NCI-H2029 treated with DMSO at 0.1 percent for 48 hours (cell line): Measurements from ENCODE around the gene TPD52L1.
"Not testable (repeated sequence)": the region's sequence is repeated elsewhere in the genome, so short reads cannot be mapped to it uniquely, and the experiment has no call there.

Source experiments
- DNase-seq: peaks from one replicate; lab custom pipeline; 2025; lab: John Stamatoyannopoulos, UW

The TPD52L1 gene

GRCh38 chr6:125153391-125154117 is at the start of gene TPD52L1:
Gene TPD52L1 (plus strand): TSS chr6:125153773. CDS start chr6:125153952, 179 bp downstream.
- DNase-seq = peak; percentile 94

- no peak for DNase-seq
Observed at GRCh38 chr6:125104425-125104824, 49.1 kb upstream of the TPD52L1 start.

- DNase-seq = no peak
Observed at GRCh38 chr6:125107048-125107447, 46.5 kb upstream of the TPD52L1 start.

GRCh38 chr6:125107896-125108295 is 45.7 kb upstream of the TPD52L1 start:
- no peak for DNase-seq

- no peak for DNase-seq
Observed at GRCh38 chr6:125110056-125110455, 43.5 kb upstream of the TPD52L1 start.

GRCh38 chr6:125111219-125111983 is 42.2 kb upstream of the TPD52L1 start:
- DNase-seq = no peak

GRCh38 chr6:125112934-125113333 is 40.6 kb upstream of the TPD52L1 start:
- no peak for DNase-seq

GRCh38 chr6:125114248-125114858 is 39.2 kb upstream of the TPD52L1 start:
- peak; percentile 78 for DNase-seq

- no peak for DNase-seq
Observed at GRCh38 chr6:125116170-125116569, 37.4 kb upstream of the TPD52L1 start.

- DNase-seq = no peak
Observed at GRCh38 chr6:125116710-125117109, 36.9 kb upstream of the TPD52L1 start.

- DNase-seq = no peak
Observed at GRCh38 chr6:125117818-125118217, 35.8 kb upstream of the TPD52L1 start.

- no peak for DNase-seq
Observed at GRCh38 chr6:125120054-125120590, 33.5 kb upstream of the TPD52L1 start.

- no peak for DNase-seq
Observed at GRCh38 chr6:125121894-125122293, 31.7 kb upstream of the TPD52L1 start.

GRCh38 chr6:125123051-125123450 is 30.5 kb upstream of the TPD52L1 start:
- no peak for DNase-seq

GRCh38 chr6:125123468-125124048 is 30.0 kb upstream of the TPD52L1 start:
- DNase-seq = no peak

GRCh38 chr6:125124049-125124669 is 29.4 kb upstream of the TPD52L1 start:
- no peak for DNase-seq

GRCh38 chr6:125125856-125126255 is 27.7 kb upstream of the TPD52L1 start:
- not testable (repeated sequence) for DNase-seq

- no peak for DNase-seq
Observed at GRCh38 chr6:125129354-125129753, 24.2 kb upstream of the TPD52L1 start.

- DNase-seq = no peak
Observed at GRCh38 chr6:125132058-125132457, 21.5 kb upstream of the TPD52L1 start.

GRCh38 chr6:125136378-125136777 is 17.2 kb upstream of the TPD52L1 start:
- DNase-seq = no peak

- no peak for DNase-seq
Observed at GRCh38 chr6:125138083-125138482, 15.5 kb upstream of the TPD52L1 start.

GRCh38 chr6:125140808-125141207 is 12.8 kb upstream of the TPD52L1 start:
- DNase-seq = no peak
